Measurements from ENCODE around the gene CCT4.
"Not testable (repeated sequence)": the region's sequence is repeated elsewhere in the genome, so short reads cannot be mapped to it uniquely, and the experiment has no call there.

The CCT4 gene

GRCh38 chr2:61924895-61925663 lies 36.6 kb upstream of the CCT4 start:
- Histone ChIP-seq H3K4me1 (ENCODE audit: insufficient read depth, insufficient read length) (no peaks in the 10 kb centered on the region), H3K36me3 (ENCODE audit: insufficient read depth, insufficient read length, low read length) (no peaks in the 10 kb centered on the region), H3K9ac (ENCODE audit: insufficient read length, low read depth) (no peak overlapping the region), H3K4me3 (ENCODE audit: insufficient read length, low read depth) (no peak overlapping the region), H3K9me3 (ENCODE audit: insufficient read depth, low read length) (peaks cover 14% of the 10 kb centered on the region; the same call in 1 of the 2 replicates), H3K27me3 (ENCODE audit: insufficient read depth, insufficient read length) (no peaks in the 10 kb centered on the region)
- no peak for DNase-seq (ENCODE audit: low read depth, low spot score)
- TF ChIP-seq ZNF274 (IDR thresholded peaks at IDR 0.05; ENCODE audit: low read depth, low read length) (no peak), SUZ12 (IDR thresholded peaks at IDR 0.05; ENCODE audit: extremely low read depth, insufficient read depth, insufficient read length) (no peak), YY1 (IDR thresholded peaks at IDR 0.05; ENCODE audit: insufficient read depth, insufficient read length) (no peak)

GRCh38 chr2:61922714-61923113 lies 34.3 kb upstream of the CCT4 start:
- Histone ChIP-seq H3K4me1 (ENCODE audit: insufficient read depth, insufficient read length) (no peaks in the 10 kb centered on the region), H3K9me3 (ENCODE audit: insufficient read depth, low read length) (peaks cover 14% of the 10 kb centered on the region; the same call in 1 of the 2 replicates), H3K27me3 (ENCODE audit: insufficient read depth, insufficient read length) (no peaks in the 10 kb centered on the region), H3K36me3 (ENCODE audit: insufficient read depth, insufficient read length, low read length) (peaks cover 2% of the 10 kb centered on the region), H3K9ac (ENCODE audit: insufficient read length, low read depth) (no peak overlapping the region), H3K4me3 (ENCODE audit: insufficient read length, low read depth) (no peak overlapping the region)
- no peak for DNase-seq (ENCODE audit: low read depth, low spot score)
- TF ChIP-seq SUZ12 (IDR thresholded peaks at IDR 0.05; ENCODE audit: extremely low read depth, insufficient read depth, insufficient read length), result no peak

- Histone ChIP-seq H3K36me3 (ENCODE audit: insufficient read depth, insufficient read length, low read length) (peaks cover 2% of the 10 kb centered on the region), H3K4me3 (ENCODE audit: insufficient read length, low read depth) (no peak overlapping the region), H3K9me3 (ENCODE audit: insufficient read depth, low read length) (no peaks in the 10 kb centered on the region), H3K27me3 (ENCODE audit: insufficient read depth, insufficient read length) (no peaks in the 10 kb centered on the region), H3K4me1 (ENCODE audit: insufficient read depth, insufficient read length) (no peaks in the 10 kb centered on the region), H3K9ac (ENCODE audit: insufficient read length, low read depth) (no peak overlapping the region)
- DNase-seq (ENCODE audit: low read depth, low spot score), result no peak
- no peak for TF ChIP-seq ZNF274 (IDR thresholded peaks at IDR 0.05; ENCODE audit: low read depth, low read length)
- TF ChIP-seq YY1 (IDR thresholded peaks at IDR 0.05; ENCODE audit: insufficient read depth, insufficient read length), result no peak
- TF ChIP-seq SUZ12 (IDR thresholded peaks at IDR 0.05; ENCODE audit: extremely low read depth, insufficient read depth, insufficient read length), result no peak
These were observed 32.1 kb upstream of the CCT4 start for GRCh38 chr2:61920548-61920947.

- not testable (repeated sequence) for H3K9me3 ChIP-seq (ENCODE audit: insufficient read depth, low read length); H3K27me3 ChIP-seq (ENCODE audit: insufficient read depth, insufficient read length); H3K9ac ChIP-seq (ENCODE audit: insufficient read length, low read depth); H3K36me3 ChIP-seq (ENCODE audit: insufficient read depth, insufficient read length, low read length); DNase-seq (ENCODE audit: low read depth, low spot score); H3K4me3 ChIP-seq (ENCODE audit: insufficient read length, low read depth); H3K4me1 ChIP-seq (ENCODE audit: insufficient read depth, insufficient read length)
These were observed 26.3 kb upstream of the CCT4 start for GRCh38 chr2:61914794-61915193.

- DNase-seq (ENCODE audit: low read depth, low spot score), result no peak
- no peak for TF ChIP-seq SUZ12 (IDR thresholded peaks at IDR 0.05; ENCODE audit: extremely low read depth, insufficient read depth, insufficient read length)
- no peak for TF ChIP-seq ZNF274 (IDR thresholded peaks at IDR 0.05; ENCODE audit: low read depth, low read length)
- no peak for TF ChIP-seq YY1 (IDR thresholded peaks at IDR 0.05; ENCODE audit: insufficient read depth, insufficient read length)
- H3K36me3 ChIP-seq (ENCODE audit: insufficient read depth, insufficient read length, low read length), result peaks cover 2% of the 10 kb centered on the region
- no peak overlapping the region for H3K9ac ChIP-seq (ENCODE audit: insufficient read length, low read depth)
- H3K27me3 ChIP-seq (ENCODE audit: insufficient read depth, insufficient read length), result no peaks in the 10 kb centered on the region
- H3K4me1 ChIP-seq (ENCODE audit: insufficient read depth, insufficient read length), result no peaks in the 10 kb centered on the region
- H3K4me3 ChIP-seq (ENCODE audit: insufficient read length, low read depth), result no peak overlapping the region
- no peaks in the 10 kb centered on the region for H3K9me3 ChIP-seq (ENCODE audit: insufficient read depth, low read length)
These were observed 23.1 kb upstream of the CCT4 start for GRCh38 chr2:61911510-61911909.

- no peak for DNase-seq (ENCODE audit: low read depth, low spot score)
- Histone ChIP-seq H3K9me3 (ENCODE audit: insufficient read depth, low read length) (no peaks in the 10 kb centered on the region), H3K4me1 (ENCODE audit: insufficient read depth, insufficient read length) (no peaks in the 10 kb centered on the region), H3K4me3 (ENCODE audit: insufficient read length, low read depth) (no peak overlapping the region), H3K27me3 (ENCODE audit: insufficient read depth, insufficient read length) (no peaks in the 10 kb centered on the region), H3K9ac (ENCODE audit: insufficient read length, low read depth) (no peak overlapping the region), H3K36me3 (ENCODE audit: insufficient read depth, insufficient read length, low read length) (peaks cover 2% of the 10 kb centered on the region)
- no peak for TF ChIP-seq YY1 (IDR thresholded peaks at IDR 0.05; ENCODE audit: insufficient read depth, insufficient read length)
- TF ChIP-seq ZNF274 (IDR thresholded peaks at IDR 0.05; ENCODE audit: low read depth, low read length), result no peak
- TF ChIP-seq SUZ12 (IDR thresholded peaks at IDR 0.05; ENCODE audit: extremely low read depth, insufficient read depth, insufficient read length), result no peak
These were observed 22.1 kb upstream of the CCT4 start for GRCh38 chr2:61910603-61911002.

- Histone ChIP-seq H3K4me3 (ENCODE audit: insufficient read length, low read depth) (no peak overlapping the region), H3K4me1 (ENCODE audit: insufficient read depth, insufficient read length) (no peaks in the 10 kb centered on the region), H3K9me3 (ENCODE audit: insufficient read depth, low read length) (no peaks in the 10 kb centered on the region), H3K9ac (ENCODE audit: insufficient read length, low read depth) (no peak overlapping the region), H3K27me3 (ENCODE audit: insufficient read depth, insufficient read length) (no peaks in the 10 kb centered on the region), H3K36me3 (ENCODE audit: insufficient read depth, insufficient read length, low read length) (peaks cover 2% of the 10 kb centered on the region)
- TF ChIP-seq YY1 (IDR thresholded peaks at IDR 0.05; ENCODE audit: insufficient read depth, insufficient read length), result no peak
- TF ChIP-seq ZNF274 (IDR thresholded peaks at IDR 0.05; ENCODE audit: low read depth, low read length), result no peak
- no peak for TF ChIP-seq SUZ12 (IDR thresholded peaks at IDR 0.05; ENCODE audit: extremely low read depth, insufficient read depth, insufficient read length)
- DNase-seq (ENCODE audit: low read depth, low spot score), result no peak
These were observed 20.7 kb upstream of the CCT4 start for GRCh38 chr2:61909116-61909515.

- DNase-seq (ENCODE audit: low read depth, low spot score), result no peak
- H3K9me3 ChIP-seq (ENCODE audit: insufficient read depth, low read length), result no peaks in the 10 kb centered on the region
- H3K4me1 ChIP-seq (ENCODE audit: insufficient read depth, insufficient read length), result no peaks in the 10 kb centered on the region
- peak overlapping the region; percentile 84 for H3K9ac ChIP-seq (ENCODE audit: insufficient read length, low read depth)
- peaks cover 2% of the 10 kb centered on the region for H3K36me3 ChIP-seq (ENCODE audit: insufficient read depth, insufficient read length, low read length)
- no peaks in the 10 kb centered on the region for H3K27me3 ChIP-seq (ENCODE audit: insufficient read depth, insufficient read length)
- TF ChIP-seq YY1 (IDR thresholded peaks at IDR 0.05; ENCODE audit: insufficient read depth, insufficient read length) (no peak), ZNF274 (IDR thresholded peaks at IDR 0.05; ENCODE audit: low read depth, low read length) (no peak), SUZ12 (IDR thresholded peaks at IDR 0.05; ENCODE audit: extremely low read depth, insufficient read depth, insufficient read length) (no peak)
- H3K4me3 ChIP-seq (ENCODE audit: insufficient read length, low read depth), result peak overlapping the region; percentile 83
These were observed 17.7 kb upstream of the CCT4 start for GRCh38 chr2:61906186-61906470.

Data from NT2/D1 (cell line).